GM19395 (cell line): ENCODE results near the gene TUBB4B.
"Not testable (repeated sequence)": the region's sequence is repeated elsewhere in the genome, so short reads cannot be mapped to it uniquely, and the experiment has no call there.

ENCODE experiments used
- ATAC-seq: cut with Tn5 transposase; IDR thresholded peaks from one replicate; pipeline ENCODE4 v1.9.1; 2021; ENCODE audit warnings: mild to moderate bottlenecking, moderate library complexity; ENCODE audit not compliant: unreplicated experiment

The TUBB4B gene

GRCh38 chr9:137250329-137251193 lies 9.5 kb downstream of the TUBB4B start:
- no peak for ATAC-seq

- no peak for ATAC-seq
Measured at GRCh38 chr9:137251194-137251461, 10.0 kb downstream of the TUBB4B start, which contains the start of gene STPG3. STPG3 (plus strand) TSS chr9:137251286; CDS start chr9:137251287, 1 bp downstream.

- ATAC-seq = no peak
Measured at GRCh38 chr9:137251490-137252268, 10.6 kb downstream of the TUBB4B start.

GRCh38 chr9:137252555-137253506 lies 11.7 kb downstream of the TUBB4B start:
- ATAC-seq = no peak

GRCh38 chr9:137253717-137254623 lies 12.9 kb downstream of the TUBB4B start:
- no peak for ATAC-seq

- ATAC-seq = peak; percentile 77
Measured at GRCh38 chr9:137254624-137255447, 13.7 kb downstream of the TUBB4B start, which contains the start of gene NELFB. NELFB (plus strand) TSS chr9:137255327.

- ATAC-seq = peak; percentile 38
Measured at GRCh38 chr9:137255448-137256114, 14.5 kb downstream of the TUBB4B start.

GRCh38 chr9:137256362-137256761 lies 15.3 kb downstream of the TUBB4B start:
- no peak for ATAC-seq

- no peak for ATAC-seq
Measured at GRCh38 chr9:137256856-137257255, 15.8 kb downstream of the TUBB4B start.

- ATAC-seq = not testable (repeated sequence)
Measured at GRCh38 chr9:137262173-137262908, 21.3 kb downstream of the TUBB4B start.

GRCh38 chr9:137262909-137263285 lies 21.8 kb downstream of the TUBB4B start:
- no peak for ATAC-seq

- ATAC-seq = no peak
Measured at GRCh38 chr9:137263506-137263905, 22.4 kb downstream of the TUBB4B start.

GRCh38 chr9:137264067-137264466 lies 23.0 kb downstream of the TUBB4B start:
- ATAC-seq = no peak

GRCh38 chr9:137265496-137266161 lies 24.5 kb downstream of the TUBB4B start:
- no peak for ATAC-seq

GRCh38 chr9:137266162-137266527 lies 25.1 kb downstream of the TUBB4B start:
- ATAC-seq = no peak

- ATAC-seq = no peak
Measured at GRCh38 chr9:137266585-137267453, 25.7 kb downstream of the TUBB4B start.
